SU-DHL-6 (cell line): ENCODE data around the gene C16orf87.

Experiments used
- EZH2phosphoT487 ChIP-seq: fragments of 200-600 bp; sonication (generic), shearing (Covaris generic); conservative IDR thresholded peaks from 2 replicates; pipeline ENCODE4 v1.6.1; 2018; ENCODE audit warnings: mild to moderate bottlenecking, antibody characterized with exemption, low read length, moderate library complexity, mixed read lengths
- TF ChIP-seq, protein P1 (sequence below): fragments of 200-600 bp; sonication (generic); IDR thresholded peaks from one replicate; pipeline ENCODE4 v1.5.1; 2017; ENCODE audit warnings: antibody characterized with exemption, mild to moderate bottlenecking, low read length, moderate library complexity; ENCODE audit not compliant: insufficient read depth, poor library complexity, severe bottlenecking

DNA sequence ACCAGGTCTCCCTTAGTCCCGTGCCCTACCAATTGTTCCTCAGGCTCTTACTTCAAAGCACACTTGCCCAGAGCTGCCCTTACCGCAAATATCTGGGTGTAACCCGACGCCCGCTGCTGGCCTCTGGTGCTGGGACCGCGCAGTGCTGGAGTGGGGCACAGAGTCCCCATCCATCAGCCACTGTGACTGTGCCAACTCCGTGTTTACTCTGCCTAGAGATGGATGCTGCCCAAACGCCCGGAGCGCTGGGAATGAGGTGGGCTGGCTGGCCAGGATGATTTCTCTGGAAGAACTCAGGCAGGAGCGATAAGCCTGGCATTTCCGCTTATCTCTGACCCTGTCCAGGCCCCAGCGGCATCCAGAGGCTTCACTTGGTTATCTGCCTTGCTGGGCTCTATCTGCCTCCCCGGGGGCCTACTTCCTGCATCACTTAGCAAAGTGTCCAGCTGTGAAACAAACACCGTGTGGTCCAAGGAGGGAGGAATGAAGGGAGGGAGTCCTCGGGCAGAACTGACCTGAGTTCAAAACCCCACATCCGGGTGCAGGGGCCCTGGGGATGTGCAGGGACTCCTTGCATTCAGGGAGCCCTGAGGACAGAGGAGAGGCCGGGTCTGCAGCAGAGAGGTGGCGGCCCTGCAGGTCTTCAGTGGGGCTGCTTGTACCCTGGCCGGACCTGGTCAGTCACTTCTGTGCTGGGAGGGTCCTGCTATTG is 73.5 kb downstream of the C16orf87 start:
- TF ChIP-seq, protein P1, sequence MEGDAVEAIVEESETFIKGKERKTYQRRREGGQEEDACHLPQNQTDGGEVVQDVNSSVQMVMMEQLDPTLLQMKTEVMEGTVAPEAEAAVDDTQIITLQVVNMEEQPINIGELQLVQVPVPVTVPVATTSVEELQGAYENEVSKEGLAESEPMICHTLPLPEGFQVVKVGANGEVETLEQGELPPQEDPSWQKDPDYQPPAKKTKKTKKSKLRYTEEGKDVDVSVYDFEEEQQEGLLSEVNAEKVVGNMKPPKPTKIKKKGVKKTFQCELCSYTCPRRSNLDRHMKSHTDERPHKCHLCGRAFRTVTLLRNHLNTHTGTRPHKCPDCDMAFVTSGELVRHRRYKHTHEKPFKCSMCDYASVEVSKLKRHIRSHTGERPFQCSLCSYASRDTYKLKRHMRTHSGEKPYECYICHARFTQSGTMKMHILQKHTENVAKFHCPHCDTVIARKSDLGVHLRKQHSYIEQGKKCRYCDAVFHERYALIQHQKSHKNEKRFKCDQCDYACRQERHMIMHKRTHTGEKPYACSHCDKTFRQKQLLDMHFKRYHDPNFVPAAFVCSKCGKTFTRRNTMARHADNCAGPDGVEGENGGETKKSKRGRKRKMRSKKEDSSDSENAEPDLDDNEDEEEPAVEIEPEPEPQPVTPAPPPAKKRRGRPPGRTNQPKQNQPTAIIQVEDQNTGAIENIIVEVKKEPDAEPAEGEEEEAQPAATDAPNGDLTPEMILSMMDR, result no peak
- TF ChIP-seq EZH2phosphoT487, result no peak
